Activated naive CD8-positive, alpha-beta T cell (primary cell): ENCODE data around the gene FHIT.

Source experiments
- H3K27ac Mint-ChIP-seq: one replicate; pipeline ENCODE4 v1.8.0; 2021; ENCODE audit warnings: mixed read lengths
- H3K27me3 Mint-ChIP-seq: one replicate; pipeline ENCODE4 v1.8.0; 2021; ENCODE audit warnings: mixed read lengths
- H3K36me3 Mint-ChIP-seq: one replicate; pipeline ENCODE4 v1.8.0; 2021; ENCODE audit warnings: mixed read lengths
- H3K4me1 Mint-ChIP-seq: one replicate; pipeline ENCODE4 v1.8.0; 2021; ENCODE audit warnings: low read depth, mixed read lengths
- H3K4me3 Mint-ChIP-seq: one replicate; pipeline ENCODE4 v1.8.0; 2021; ENCODE audit warnings: mild to moderate bottlenecking, mixed read lengths
- H3K9me3 Mint-ChIP-seq: one replicate; pipeline ENCODE4 v1.8.0; 2021; ENCODE audit warnings: low read depth, mixed read lengths

FHIT gene

DNA sequence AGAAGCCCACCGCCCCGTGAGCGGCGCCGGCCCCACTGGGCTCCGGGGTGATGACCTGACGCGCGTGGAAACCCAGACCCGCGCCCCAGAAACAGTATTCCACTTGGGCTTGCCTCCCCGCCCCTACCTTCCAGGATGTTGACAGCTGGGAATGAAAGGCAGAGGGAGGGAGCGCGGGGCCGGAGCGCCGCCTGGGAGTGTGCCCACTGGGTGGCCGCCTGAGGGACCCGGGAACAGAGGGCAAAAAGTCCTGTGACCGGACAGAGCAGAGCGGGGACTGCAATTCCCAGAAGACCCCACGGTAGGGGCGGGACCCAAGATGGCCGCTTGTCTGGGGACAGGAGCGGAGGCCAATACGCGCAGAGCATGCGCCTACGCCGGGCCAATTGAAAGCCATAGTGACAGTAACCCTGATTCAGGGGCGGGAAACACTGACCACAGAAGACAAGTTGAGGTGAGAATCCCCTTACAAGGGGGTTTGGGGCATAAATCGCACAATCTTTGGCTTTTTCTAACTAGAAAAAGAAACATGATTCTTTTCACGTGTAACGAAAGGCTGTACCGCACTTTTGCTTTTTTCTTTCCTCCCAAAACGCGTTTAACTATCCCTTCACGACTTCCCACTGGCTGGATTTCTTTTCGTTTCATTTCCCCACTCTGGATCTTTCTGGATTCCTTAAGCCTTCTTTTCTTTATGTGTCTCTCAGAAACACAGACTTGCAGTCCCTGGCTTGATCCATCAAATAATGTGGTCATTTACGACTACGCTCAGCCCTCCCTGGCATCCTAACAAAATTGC, at the start of gene FHIT:
Gene FHIT (minus strand): TSS at position 279 of the 799 bp plus-strand sequence.
- Mint-ChIP-seq H3K4me3 (peak within 1 kb of the TSS; percentile 92), H3K9me3 (no peaks in the 10 kb centered on the region), H3K27me3 (peaks cover 1% of the 10 kb centered on the region), H3K27ac (peak within 1 kb of the TSS; percentile 93), H3K4me1 (peaks cover 19% of the 10 kb centered on the region), H3K36me3 (no peaks in the 10 kb centered on the region)

DNA sequence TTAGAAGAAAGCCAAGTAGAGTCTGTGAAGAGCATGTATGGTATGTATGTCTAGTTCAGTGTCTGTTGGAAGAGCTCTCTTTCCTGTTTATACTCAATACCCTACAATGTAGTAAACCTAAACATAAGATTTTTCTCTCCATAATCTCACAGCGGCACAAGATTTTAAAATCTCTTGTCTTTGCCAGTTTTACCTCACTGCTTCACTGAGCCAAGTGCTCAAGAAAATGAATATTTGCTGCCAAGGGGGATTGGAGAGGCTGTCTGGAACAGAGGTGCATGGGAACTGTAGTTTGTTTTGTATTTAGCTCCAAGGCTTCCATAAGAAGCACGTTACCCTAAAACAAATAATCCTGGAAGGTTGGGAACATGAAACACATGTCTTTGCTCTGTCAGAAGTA, 49.5 kb upstream of the FHIT start:
- H3K27ac Mint-ChIP-seq = no peak overlapping the region
- no peaks in the 10 kb centered on the region for H3K36me3 Mint-ChIP-seq
- H3K4me3 Mint-ChIP-seq = no peak overlapping the region
- no peaks in the 10 kb centered on the region for H3K9me3 Mint-ChIP-seq
- H3K4me1 Mint-ChIP-seq = no peaks in the 10 kb centered on the region
- peaks cover 4% of the 10 kb centered on the region for H3K27me3 Mint-ChIP-seq

DNA sequence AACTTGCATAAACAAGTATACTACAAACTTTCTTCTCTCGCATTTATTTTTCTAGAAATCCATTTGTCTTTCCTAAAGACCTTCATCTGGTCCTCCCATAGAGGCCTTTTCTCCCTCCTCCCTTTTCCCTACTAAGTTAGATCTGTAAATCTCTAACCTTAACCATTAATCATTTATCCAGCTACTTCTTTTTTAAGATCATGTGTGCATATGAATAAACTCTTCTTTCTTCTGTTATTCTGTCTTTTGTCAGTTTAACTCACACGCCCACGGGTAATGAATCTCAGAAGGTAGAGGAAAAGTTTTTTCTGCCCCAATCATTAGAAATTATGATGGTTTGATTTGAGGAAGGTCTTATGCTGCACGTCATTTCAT, 48.7 kb upstream of the FHIT start:
- Mint-ChIP-seq H3K4me3 (no peak overlapping the region), H3K4me1 (no peaks in the 10 kb centered on the region), H3K27ac (no peak overlapping the region), H3K9me3 (no peaks in the 10 kb centered on the region), H3K27me3 (peaks cover 3% of the 10 kb centered on the region), H3K36me3 (no peaks in the 10 kb centered on the region)

DNA sequence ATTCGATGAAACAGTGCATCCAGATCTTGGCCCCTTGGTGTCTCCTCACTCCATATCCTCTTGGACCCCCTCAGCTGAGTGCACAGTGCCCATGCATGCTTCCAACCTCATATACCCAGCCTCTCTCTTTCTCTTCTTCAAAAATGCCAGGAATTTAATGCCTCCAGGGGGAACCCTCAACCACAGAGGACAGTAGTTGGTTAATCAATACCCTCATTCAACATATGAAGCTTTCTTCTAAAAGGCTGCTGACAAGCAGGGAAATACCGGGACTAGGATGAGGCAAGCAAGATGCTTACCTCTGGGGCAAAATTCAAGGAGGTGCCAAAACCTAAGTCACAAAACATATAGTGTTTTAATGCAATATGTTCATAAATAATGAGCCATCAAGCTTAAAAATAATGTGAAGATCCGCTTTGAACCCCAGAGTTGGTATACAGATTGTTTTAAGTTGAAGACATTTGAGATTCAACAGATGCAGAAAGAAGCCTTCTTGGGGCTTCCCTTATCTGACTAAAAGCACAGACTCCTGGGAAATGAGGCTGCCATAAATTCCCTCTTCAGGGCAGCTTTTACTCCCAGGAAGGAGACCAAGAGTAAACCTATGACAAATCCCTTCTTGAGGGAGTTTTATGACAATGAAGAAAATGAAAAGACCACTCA, 48.2 kb upstream of the FHIT start:
- H3K36me3 Mint-ChIP-seq = no peaks in the 10 kb centered on the region
- peaks cover 3% of the 10 kb centered on the region for H3K27me3 Mint-ChIP-seq
- H3K9me3 Mint-ChIP-seq = no peaks in the 10 kb centered on the region
- no peak overlapping the region for H3K4me3 Mint-ChIP-seq
- no peak overlapping the region for H3K27ac Mint-ChIP-seq
- no peaks in the 10 kb centered on the region for H3K4me1 Mint-ChIP-seq

DNA sequence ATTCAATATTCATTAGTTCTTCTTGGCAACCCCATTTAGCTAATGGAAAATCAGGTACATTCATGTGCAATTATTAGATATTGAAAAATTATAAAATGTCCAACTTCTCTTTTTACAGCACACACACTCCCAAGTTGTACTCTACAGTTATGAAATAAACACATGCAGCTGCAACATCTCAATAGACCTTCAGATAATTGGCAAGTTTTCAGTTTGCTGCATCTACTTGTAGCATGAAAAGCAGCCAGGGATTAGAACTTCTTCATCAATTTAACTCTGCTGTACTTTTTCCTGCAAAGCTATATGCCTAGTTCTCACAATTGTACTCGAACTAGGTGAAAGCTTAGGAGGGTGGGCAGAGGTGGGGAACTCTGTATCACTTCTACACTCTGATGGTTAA, 46.6 kb upstream of the FHIT start:
- H3K36me3 Mint-ChIP-seq = no peaks in the 10 kb centered on the region
- no peak overlapping the region for H3K27ac Mint-ChIP-seq
- H3K27me3 Mint-ChIP-seq = peaks cover 1% of the 10 kb centered on the region
- H3K4me3 Mint-ChIP-seq = no peak overlapping the region
- H3K4me1 Mint-ChIP-seq = no peaks in the 10 kb centered on the region
- no peaks in the 10 kb centered on the region for H3K9me3 Mint-ChIP-seq

DNA sequence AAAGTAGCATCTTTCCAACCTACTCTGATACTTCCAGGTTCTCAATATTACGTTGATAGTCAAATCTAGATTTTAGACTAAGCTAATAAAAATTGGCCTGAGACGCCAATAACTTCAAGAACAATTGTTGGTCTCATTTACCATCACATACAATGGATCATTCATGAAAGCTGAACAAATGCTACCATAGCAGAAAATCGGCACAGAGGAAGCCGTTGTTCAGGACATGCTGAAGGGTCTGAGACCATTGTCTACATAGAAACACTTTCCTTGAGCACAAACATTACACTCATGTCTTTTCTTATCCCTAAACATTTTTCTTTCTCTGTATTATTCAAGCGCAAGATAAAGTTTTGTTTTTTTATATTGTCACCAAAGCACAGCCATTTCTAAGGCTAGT, 37.2 kb upstream of the FHIT start:
- H3K9me3 Mint-ChIP-seq = no peaks in the 10 kb centered on the region
- H3K4me1 Mint-ChIP-seq = no peaks in the 10 kb centered on the region
- no peak overlapping the region for H3K27ac Mint-ChIP-seq
- no peak overlapping the region for H3K4me3 Mint-ChIP-seq
- H3K27me3 Mint-ChIP-seq = peaks cover 4% of the 10 kb centered on the region
- H3K36me3 Mint-ChIP-seq = no peaks in the 10 kb centered on the region

DNA sequence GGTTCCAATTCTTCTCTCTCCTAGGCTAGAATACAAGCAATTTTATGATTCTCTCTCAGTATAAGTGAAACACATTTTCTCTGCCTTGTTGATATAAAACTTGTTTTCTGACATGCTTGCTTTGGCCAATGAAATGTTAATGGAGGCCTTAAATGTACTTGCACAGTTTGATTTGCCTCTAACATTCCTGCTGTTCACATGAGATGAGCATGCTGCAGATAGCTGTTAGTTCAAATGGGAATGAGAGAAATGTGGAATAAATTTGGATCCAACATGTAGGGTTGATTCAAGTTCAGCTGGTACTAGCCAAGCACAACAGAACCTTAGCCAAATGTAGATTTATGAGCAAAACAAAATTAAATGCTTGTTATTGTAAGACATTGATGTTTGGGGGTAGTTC, 32.6 kb upstream of the FHIT start:
- Mint-ChIP-seq H3K4me3 (no peak overlapping the region), H3K4me1 (no peaks in the 10 kb centered on the region), H3K36me3 (no peaks in the 10 kb centered on the region), H3K27ac (no peak overlapping the region), H3K27me3 (peaks cover 5% of the 10 kb centered on the region), H3K9me3 (no peaks in the 10 kb centered on the region)

DNA sequence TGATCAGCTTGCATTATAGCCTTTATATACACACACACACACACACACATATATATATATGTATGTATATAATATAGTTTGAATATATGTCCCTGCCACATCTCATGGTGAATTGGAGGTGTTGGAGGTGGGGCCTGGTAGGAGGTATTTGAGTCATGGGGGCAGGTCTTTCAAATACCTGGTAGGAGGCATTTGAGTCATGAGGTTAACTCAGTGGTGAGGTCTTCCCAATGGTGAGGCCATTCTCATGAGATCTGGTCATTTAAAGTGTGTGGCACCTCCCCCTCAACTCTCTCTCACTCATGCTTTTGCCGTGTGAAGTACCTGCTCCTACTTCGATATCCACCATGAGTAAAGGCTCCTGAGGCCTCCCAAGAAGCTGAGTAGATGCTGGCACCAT, 27.5 kb upstream of the FHIT start:
- no peaks in the 10 kb centered on the region for H3K9me3 Mint-ChIP-seq
- peaks cover under 1% of the 10 kb centered on the region for H3K36me3 Mint-ChIP-seq
- H3K4me1 Mint-ChIP-seq = no peaks in the 10 kb centered on the region
- no peak overlapping the region for H3K27ac Mint-ChIP-seq
- peaks cover 5% of the 10 kb centered on the region for H3K27me3 Mint-ChIP-seq
- no peak overlapping the region for H3K4me3 Mint-ChIP-seq

DNA sequence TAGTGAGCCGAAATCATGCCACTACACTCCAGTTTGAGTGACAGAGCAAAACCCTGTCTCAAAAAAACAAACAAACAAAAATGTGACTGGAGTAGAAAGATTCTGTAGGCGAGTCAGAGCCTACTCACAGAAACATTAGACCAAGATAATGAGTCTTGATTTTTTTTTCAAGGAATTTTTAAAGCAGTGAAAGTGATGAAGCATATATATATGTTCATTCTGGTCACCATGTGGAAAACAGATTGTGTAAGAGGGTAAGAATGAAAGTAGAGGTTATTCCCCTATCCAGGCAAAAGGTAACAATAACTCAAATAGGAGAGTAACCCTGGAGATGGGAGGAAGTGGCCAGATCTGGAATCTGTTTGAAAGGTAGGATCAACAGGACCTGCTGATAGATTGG, 26.2 kb upstream of the FHIT start:
- H3K9me3 Mint-ChIP-seq = no peaks in the 10 kb centered on the region
- no peak overlapping the region for H3K27ac Mint-ChIP-seq
- peaks cover 11% of the 10 kb centered on the region for H3K27me3 Mint-ChIP-seq
- H3K36me3 Mint-ChIP-seq = peaks cover 3% of the 10 kb centered on the region
- no peaks in the 10 kb centered on the region for H3K4me1 Mint-ChIP-seq
- H3K4me3 Mint-ChIP-seq = no peak overlapping the region

DNA sequence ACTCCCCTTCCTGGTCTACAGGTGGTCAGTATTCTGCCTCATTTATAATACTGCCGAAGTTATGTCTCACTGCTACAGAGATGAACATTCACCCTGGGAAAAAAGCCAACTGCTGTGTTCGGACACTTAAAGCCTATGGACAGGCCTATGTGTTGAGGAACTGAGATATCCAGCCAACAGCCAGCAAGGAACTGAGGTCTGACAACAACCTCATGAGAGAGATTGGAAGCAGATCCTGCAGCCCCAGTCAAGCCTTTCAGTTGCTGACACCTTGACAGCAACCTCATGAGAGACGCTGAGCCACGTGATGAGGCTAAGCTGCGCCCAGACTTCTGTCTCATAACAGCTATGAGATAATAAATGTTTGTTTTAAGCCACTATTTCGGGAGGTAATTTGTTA, 18.2 kb upstream of the FHIT start:
- no peak overlapping the region for H3K4me3 Mint-ChIP-seq
- no peak overlapping the region for H3K27ac Mint-ChIP-seq
- no peaks in the 10 kb centered on the region for H3K9me3 Mint-ChIP-seq
- no peaks in the 10 kb centered on the region for H3K4me1 Mint-ChIP-seq
- peaks cover 9% of the 10 kb centered on the region for H3K27me3 Mint-ChIP-seq
- peaks cover 3% of the 10 kb centered on the region for H3K36me3 Mint-ChIP-seq

DNA sequence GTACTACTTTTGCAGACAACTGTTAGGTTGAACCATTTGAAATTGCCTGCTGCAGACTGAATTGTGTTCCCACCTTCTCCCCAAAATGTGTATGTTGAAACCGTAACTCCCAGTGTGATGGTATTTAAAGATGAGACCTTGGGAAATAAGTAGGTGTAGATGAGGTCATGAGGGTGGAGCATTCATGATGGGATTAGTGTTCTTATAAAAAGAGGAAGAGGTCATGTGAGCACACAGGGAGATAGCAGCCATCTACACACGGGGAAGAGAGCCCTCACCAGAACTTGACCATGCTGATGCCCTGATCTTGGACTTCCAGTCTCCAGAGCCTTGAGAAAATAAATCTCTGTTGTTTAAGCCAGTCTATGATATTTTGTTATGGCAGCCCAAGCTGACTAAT, 17.4 kb upstream of the FHIT start:
- Mint-ChIP-seq H3K36me3 (peaks cover 1% of the 10 kb centered on the region), H3K4me3 (no peak overlapping the region), H3K9me3 (no peaks in the 10 kb centered on the region), H3K27me3 (peaks cover 7% of the 10 kb centered on the region), H3K4me1 (no peaks in the 10 kb centered on the region), H3K27ac (no peak overlapping the region)

DNA sequence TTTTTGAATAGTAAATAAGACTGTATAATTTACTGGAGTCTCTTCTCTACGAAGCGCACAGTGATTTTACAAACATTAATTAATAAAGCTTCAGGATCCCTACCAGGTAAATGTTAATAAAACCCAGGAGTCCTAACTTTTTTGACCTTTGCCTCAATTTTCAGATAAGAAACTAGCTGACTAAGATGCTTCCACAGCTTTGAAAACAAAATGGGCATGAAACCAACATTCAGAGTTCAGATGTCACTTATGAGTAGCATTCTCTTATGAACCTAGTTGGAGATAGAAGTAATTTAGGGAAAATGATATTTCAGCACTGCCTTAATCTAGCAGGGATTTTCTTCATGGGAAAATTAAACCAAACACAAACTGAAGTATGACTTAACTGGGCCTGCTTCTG, 13.0 kb upstream of the FHIT start:
- Mint-ChIP-seq H3K9me3 (peaks cover 8% of the 10 kb centered on the region), H3K36me3 (peaks cover 10% of the 10 kb centered on the region), H3K27ac (no peak overlapping the region), H3K4me3 (no peak overlapping the region), H3K4me1 (no peaks in the 10 kb centered on the region), H3K27me3 (peaks cover 5% of the 10 kb centered on the region)

DNA sequence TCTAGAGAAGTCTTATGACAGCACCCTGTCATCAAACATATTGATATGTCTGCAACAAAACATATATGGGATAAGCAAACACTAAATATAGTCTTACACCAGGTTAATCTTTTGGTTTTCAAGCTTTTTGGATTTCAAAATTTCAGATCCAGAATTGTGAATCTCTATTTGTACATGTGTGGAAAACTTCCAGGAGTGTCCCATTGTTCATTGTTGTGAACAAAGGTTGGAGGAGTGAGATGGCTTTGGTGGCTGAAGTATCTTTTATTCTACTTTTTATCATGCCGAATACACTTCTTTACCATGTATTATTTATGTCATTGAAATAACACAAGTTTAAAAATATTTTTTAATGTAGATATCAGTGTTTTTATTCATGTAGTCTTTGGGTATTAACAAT, 5.9 kb upstream of the FHIT start:
- Mint-ChIP-seq H3K27ac (no peak overlapping the region), H3K36me3 (peaks cover 7% of the 10 kb centered on the region), H3K27me3 (peaks cover 3% of the 10 kb centered on the region), H3K9me3 (peaks cover 8% of the 10 kb centered on the region), H3K4me3 (no peak overlapping the region), H3K4me1 (peaks cover under 1% of the 10 kb centered on the region)

DNA sequence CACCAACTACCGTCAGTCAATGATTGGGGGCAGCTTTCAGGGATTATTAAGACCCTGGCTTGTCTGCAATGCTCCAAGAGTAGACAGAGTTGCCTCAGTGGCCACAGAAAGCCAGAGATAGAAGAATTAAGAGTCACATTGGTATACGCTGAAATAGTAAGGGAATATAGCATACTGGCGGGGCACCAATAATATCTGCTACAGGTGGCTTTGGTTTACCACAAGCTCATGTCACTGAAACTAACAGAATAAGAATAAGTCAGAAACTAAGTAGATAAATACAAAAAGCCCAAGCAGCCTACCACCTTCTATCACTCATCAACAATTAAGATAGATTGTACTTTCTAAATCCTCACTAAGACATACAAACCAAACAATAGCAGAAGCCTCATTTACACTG, 2.5 kb upstream of the FHIT start:
- H3K36me3 Mint-ChIP-seq = no peaks in the 10 kb centered on the region
- H3K9me3 Mint-ChIP-seq = no peaks in the 10 kb centered on the region
- H3K27ac Mint-ChIP-seq = no peak overlapping the region
- no peak overlapping the region for H3K4me3 Mint-ChIP-seq
- peaks cover 1% of the 10 kb centered on the region for H3K27me3 Mint-ChIP-seq
- peaks cover 19% of the 10 kb centered on the region for H3K4me1 Mint-ChIP-seq

DNA sequence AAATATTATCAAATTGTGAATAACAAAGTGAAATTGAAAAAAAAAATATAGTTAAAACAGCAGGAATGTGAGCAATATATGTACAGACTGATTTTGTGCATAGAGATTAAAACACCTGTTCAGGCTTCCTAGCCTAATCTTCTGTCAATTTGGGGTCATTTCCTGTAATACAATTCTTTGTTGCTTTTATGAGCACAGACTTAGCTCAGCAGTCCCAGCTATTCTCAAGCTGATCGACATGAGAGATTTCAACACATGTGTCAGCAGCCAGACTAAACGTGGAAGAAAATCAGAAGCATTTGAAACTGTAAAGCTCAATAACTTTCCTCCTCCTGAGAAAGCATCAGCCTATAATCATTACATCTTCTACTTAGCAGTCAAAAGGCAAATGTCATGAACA, 1.6 kb upstream of the FHIT start:
- Mint-ChIP-seq H3K9me3 (no peaks in the 10 kb centered on the region), H3K4me1 (peaks cover 19% of the 10 kb centered on the region), H3K36me3 (no peaks in the 10 kb centered on the region), H3K27ac (no peak overlapping the region), H3K27me3 (peaks cover 1% of the 10 kb centered on the region), H3K4me3 (peak overlapping the region; percentile 92)

DNA sequence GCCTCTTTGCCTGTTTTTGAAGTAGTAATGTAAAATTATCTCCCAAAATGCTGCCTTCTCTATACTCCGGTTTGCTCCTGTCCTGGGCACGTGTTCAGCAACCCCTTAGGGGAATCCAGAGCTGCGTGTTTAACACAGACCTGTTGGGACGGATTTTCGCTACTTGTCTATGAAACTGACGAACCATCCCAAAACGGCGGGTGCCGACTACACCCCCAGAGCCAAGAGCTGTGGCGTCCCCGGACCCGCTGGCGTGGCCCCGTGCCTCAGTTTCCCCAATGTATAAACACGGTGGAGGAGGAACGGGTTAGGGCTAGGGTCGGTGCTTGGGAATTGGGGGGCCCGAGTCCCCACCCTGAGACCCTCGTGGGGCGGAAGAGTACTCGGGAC, 473 bp downstream of the FHIT start:
- H3K4me1 Mint-ChIP-seq = peaks cover 19% of the 10 kb centered on the region
- no peaks in the 10 kb centered on the region for H3K36me3 Mint-ChIP-seq
- peak overlapping the region; percentile 92 for H3K4me3 Mint-ChIP-seq
- H3K9me3 Mint-ChIP-seq = no peaks in the 10 kb centered on the region
- peak overlapping the region; percentile 93 for H3K27ac Mint-ChIP-seq
- peaks cover 1% of the 10 kb centered on the region for H3K27me3 Mint-ChIP-seq
